DMS53 treated with DMSO at 0.1 percent for 48 hours (cell line): ENCODE measurements around the gene C9orf152.

ENCODE experiments used
- DNase-seq: peaks from one replicate; lab custom pipeline; 2025; ENCODE audit not compliant: unreplicated experiment; lab: John Stamatoyannopoulos, UW

The C9orf152 gene

DNA sequence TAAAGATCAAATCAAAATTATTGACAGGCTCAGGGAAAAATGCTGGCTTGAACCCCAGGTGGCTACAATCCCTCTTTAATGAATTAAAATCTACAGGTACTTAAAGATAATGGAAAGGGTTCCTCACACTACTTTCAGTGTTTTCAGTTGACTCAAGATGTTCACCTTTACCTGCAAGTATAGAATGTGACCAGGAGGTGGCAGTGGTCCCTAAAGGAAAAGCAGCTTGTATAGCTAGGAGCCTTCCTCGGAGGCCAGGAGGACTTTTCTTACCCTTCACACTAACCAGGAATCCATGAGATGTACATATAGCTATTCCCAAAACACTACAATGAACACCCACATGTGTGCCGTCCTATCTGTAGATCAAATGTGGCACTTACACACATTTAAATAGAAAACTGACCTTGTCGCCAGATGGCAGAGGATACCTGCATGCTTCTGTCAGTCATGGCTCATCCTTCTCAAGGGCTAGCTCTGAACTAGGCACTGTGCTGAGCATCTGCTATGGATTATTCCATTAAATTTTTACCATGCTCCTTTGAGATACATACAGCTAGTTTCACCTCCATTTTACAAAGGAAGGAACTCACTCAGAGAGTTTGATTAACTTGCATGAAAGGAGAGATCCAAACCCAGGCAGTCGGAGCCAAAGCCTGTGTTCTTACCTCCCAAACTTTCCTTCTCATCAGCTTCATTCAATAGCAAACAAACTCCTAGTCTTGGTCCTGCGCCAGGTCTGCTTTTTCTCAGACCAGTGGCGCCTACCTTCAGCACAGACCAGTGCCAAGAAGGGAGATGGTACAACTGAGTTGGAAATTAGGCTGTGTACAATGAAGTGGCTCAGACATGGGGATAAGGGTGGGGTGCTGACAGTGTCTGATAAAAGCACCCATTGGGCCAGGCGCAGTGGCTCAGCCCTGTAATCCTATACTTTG is 24.5 kb downstream of the C9orf152 start:
- peak; percentile 82 for DNase-seq

DNA sequence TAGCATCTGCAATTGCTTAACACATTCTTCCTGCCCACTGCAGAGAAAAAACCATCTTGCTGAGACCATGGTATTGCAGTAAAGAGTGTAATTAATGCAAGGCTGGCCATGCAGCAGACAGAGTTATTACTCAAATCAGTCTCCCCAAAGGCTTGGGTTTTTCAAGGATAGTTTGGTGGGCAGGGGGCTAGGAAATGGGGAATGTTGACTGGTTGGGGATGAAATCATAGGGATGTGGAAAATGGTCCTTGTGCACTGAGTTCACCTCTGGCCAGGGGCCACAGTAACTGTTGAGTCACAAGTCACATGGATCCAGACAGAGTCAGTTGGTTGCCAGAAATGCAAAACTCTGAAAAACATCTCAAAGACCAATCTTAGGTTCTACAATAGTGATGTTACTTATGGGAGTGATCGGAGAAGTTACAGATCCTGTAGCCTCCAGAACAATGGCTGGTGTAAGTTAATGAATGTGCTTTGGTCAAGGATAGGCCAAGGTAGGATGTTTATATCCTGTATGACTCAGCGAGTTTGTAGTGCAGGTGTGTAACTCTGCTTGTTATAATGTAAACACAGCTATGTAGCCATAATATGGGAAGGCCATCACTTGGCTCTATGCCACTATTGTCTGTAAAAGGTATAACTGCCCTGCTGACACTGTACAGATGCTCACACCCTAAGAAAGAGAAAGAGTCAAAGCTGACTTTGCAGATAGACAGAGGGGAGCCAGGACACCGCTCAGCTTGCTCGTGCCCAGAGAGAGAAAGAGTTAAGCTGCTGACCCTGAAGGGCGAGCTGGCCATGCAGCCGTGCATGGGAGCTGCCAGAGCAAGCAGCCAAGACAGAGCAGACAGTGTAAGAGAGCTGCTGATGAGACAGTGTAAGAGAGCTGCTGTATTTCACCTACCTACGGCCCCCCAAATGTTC is 27.2 kb downstream of the C9orf152 start:
- DNase-seq: peak; percentile 85

GRCh38 chr9:110179734-110180133 is 28.2 kb downstream of the C9orf152 start:
- DNase-seq: peak; percentile 5

GRCh38 chr9:110178281-110178680 is 29.7 kb downstream of the C9orf152 start:
- no peak for DNase-seq

GRCh38 chr9:110175275-110175968 is 32.5 kb downstream of the C9orf152 start:
- DNase-seq: no peak

DNA sequence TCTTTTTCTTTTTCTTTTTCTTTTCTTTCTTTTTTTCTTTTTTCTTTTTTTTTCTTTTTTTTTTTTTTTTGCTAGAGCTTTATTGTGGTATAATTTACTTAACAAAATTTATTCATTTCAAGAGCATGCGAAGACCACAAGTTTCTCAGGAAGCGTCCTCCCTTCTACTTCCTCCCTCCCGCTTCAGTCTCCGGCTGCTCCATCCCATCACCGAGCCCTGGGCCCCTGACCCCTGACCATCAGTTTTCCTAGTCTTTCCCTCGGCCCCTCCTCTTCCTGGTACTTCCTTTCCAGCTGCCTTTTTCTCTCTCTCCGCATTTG is 34.7 kb downstream of the C9orf152 start:
- no peak for DNase-seq

DNA sequence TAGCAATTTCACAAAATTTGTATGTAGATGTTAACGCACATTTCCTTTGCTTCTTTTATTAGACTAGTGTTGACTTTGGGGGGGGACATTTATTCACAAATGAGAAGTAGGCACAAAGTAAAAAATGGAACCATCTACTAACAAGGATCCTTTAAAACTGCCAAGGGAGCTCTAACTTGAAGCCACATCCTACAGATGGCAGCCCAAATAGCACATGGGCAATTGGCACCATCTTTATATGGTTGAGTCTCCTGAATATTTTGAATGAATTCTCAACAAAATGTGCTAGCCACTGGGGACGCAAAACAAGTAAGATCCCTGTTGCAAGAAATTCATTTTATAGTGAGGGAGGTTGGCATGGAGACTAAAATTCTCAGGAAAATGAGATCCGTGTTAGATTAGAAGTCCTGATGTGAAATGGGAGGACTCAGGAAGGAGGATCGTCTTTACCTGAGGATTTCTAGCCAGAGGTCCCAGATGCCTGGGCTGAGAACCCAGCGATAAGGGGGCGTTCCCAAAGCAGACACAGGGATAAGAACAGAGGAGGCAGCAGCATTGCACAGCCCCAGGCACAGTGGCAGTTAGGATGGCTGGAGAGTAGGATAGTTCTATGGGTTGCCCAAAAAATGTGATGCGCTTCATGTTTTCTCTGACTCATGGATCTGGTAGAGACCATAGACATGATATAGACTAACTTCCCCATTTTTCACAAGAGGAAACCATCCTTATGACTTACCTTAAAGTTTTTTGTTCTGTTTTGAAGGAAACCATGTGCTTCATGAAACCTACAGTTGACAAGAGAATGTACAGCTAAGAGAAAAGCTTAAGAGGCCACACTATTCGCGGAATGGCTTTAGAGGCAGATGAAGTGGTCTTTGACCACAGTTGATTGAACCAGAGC is 37.4 kb downstream of the C9orf152 start:
- no peak for DNase-seq

- DNase-seq: no peak
These were observed 39.5 kb downstream of the C9orf152 start for GRCh38 chr9:110168486-110168885.

DNA sequence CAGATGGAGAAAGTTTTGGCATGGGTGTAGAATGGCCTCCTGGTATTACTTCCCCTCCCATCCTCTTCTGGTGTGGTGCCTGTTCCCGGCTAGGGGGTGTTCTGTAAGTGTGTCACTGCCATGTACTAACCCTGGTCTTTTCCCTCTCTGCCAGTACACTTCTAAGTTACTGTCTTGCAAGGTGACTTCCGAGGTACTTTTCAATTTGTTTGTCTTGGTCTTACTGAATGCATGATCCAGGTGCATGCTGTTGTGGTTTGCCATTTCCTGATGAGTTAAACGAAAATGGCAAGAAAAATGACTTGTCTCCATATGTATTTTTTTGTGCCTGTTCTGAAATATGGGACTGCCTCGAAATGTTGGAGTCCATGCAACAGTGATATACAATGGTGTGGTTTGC is 46.0 kb downstream of the C9orf152 start:
- DNase-seq: no peak

GRCh38 chr9:110160685-110161084 is 47.3 kb downstream of the C9orf152 start:
- DNase-seq: no peak

GRCh38 chr9:110160123-110160522 is 47.8 kb downstream of the C9orf152 start:
- no peak for DNase-seq

DNA sequence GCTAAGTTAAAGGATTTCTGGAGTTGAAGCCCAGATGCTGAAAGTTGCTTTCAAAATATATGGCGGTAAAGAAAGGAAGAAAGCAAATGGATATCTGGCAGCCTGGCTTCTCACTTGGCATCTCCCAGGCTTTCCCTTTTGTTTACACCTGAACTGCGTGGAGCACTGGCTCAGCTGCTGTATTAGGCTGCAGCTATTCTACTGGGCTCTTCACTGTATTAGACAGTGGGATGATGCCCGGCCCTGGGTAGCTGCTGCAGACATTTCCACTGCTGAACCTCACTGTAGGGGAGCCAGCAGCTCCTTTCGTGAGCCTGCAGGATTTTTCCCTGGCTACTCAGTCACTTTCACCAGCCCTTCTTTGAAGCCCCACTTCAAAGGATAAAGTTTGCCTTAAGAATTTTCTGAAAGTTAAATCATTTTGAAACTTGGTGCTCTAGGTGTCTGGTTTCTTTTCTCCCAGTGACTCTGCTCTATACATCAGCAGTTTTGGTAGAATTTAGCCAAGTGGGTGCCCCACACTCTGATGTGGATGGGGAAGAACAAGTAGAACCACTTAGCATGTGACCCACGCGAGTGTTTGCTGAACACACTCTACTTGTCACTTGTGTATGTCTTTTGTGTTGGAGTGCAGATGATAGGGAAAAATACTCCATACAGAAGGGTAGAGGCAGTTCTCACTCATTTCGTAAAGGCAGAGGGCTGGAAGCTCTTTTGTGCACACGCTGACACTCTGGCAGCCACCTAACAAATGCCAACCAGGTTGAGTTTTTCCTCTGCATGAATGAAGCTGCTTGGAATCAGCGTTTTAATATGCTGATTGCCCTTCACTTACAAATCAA is 49.9 kb downstream of the C9orf152 start:
- peak; percentile 26 for DNase-seq

DNA sequence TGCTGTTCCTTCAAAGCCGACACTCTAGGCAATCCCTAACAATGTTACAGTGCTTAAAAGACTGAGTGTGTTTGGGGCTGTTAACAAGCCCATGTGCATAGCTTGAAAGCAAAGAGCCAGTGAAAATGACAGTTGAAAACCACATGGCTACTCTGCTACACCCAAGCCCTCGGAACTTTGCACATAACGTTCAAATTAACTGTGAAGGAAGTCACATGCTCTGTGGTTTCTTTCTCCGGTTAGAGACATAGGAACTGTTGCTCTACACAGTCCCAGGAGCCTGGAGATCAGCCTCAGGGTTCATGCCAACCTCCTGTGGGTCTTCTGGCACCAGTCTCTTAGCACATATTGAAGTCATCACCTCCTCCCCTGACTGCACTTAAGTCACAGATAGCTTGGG is 51.1 kb downstream of the C9orf152 start:
- DNase-seq: no peak

- no peak for DNase-seq
These were observed 51.5 kb downstream of the C9orf152 start for GRCh38 chr9:110156416-110156815.

- DNase-seq: no peak
These were observed 52.2 kb downstream of the C9orf152 start for GRCh38 chr9:110155751-110156150.

DNA sequence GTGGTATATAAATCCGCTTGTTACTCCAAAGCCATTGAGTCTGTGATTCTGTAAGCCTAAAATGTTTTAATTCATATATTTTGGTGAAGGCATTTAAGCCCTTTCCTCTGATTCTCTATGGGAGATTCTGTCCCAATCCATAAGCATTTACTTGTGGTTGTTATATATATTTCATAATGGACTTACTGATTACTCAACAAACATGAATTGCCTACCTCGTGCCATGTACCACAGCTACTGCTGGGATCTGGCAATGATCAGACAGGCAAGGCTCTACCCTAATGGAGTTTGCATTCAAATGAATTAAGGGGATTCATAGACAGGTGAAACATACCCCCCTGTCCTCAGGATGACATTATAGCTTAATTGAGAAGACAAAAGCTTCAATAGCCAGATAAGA is 54.5 kb downstream of the C9orf152 start:
- no peak for DNase-seq

DNA sequence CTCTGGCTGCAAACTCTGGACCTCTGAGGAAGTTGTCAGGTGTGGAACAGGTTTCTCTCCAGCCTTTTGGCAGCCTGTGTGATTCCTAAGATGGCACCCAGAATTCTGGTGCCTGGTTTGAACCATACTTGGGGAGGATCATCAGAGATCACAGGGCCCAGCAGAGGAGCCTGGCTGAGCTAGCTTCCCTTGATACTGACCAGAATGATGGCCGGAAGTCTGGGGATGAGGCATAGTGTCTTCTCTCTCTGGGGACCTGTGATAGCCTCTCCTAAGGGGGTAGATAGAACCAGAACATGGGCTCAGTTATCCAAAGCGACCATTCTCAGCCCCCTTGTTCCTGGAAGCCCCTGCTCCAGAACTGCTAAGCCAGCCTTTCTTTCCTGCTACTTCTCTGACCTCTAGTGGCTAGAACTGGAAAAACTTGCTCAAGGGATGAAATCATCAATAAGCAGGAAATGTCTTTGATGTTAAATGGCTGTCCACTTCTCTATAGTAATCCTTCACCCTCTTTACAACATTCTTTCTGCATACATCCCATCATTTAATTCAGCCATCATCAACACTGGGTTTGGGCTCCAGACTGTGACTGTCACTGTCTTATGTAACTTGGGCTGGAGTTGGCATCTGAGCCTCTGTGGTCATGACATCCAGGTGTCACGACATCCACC is 55.1 kb downstream of the C9orf152 start:
- DNase-seq: peak; percentile 31
